Activated T-helper 2 cell treated with anti-CD3 and anti-CD28 coated beads, Interferon-gamma antibody, Interleukin-2, Interleukin-4, amounts not matched to agents 10 μg/mL and 5 μg/mL and 100 μg/mL, durations not matched to agents 14 hours and 24 hours and 36 hours (primary cell): Measurements from ENCODE around the gene ABI3BP. TPM values are rescaled to one million over a fixed set of nuclear protein-coding genes. Genes with fewer than 3 reads are reported as not detected.
A peak's percentile ranks its signal among the peaks of the same experiment; 100 is the strongest.

Experiments
- DNase-seq: peaks from one replicate; pipeline ENCODE4 v3.0.0; 2021; ENCODE audit warnings: low spot score
- H3K27ac Mint-ChIP-seq: one replicate; pipeline ENCODE4 v1.8.0; 2021; ENCODE audit warnings: mixed read lengths
- H3K27me3 Mint-ChIP-seq: one replicate; pipeline ENCODE4 v1.8.0; 2021; ENCODE audit warnings: low read depth, mixed read lengths
- H3K36me3 Mint-ChIP-seq: one replicate; pipeline ENCODE4 v1.8.0; 2021; ENCODE audit warnings: low read depth, mixed read lengths
- H3K4me1 Mint-ChIP-seq: one replicate; pipeline ENCODE4 v1.8.0; 2021; ENCODE audit warnings: low read depth, mixed read lengths
- H3K4me3 Mint-ChIP-seq: one replicate; pipeline ENCODE4 v1.8.0; 2021; ENCODE audit warnings: low read depth, mild to moderate bottlenecking, moderate library complexity, mixed read lengths
- H3K9me3 Mint-ChIP-seq: one replicate; pipeline ENCODE4 v1.8.0; 2021; ENCODE audit warnings: mixed read lengths
- intact Hi-C: fragments of 100-400 bp; cut with micrococcal nuclease; formaldehyde crosslinking; loops from one replicate; pipeline ENCODE4 v1.15.1; 2023
- total RNA-seq: library from RNA; stranded (reverse); gene quantifications from 2 replicates; pipeline ENCODE4 v1.2.3, GENCODE V29; 2022

The ABI3BP gene
- total RNA-seq, 1 donor from 2014 or later: not detected

DNA sequence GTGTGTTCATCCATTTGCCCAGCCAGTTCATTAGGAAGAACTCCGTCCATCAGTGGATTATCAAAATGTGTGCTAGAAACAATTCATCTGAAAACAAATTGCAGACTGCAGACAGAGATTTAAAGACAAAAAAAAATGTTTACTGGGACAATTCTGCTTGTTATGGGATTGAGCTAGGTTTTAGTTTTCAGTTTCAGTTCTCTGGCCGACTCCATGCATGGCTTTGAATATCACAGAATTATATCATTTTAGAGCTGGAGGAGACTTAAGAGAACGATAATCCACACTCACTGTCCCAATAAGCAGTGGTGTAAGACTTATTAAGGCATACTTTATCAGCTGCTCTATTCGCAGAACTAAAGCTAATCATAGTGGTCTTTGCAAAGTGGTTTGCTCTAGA, 232.8 kb downstream of the ABI3BP start:
- Mint-ChIP-seq H3K4me1 (peaks cover 13% of the 10 kb centered on the region), H3K36me3 (no peaks in the 10 kb centered on the region), H3K4me3 (no peak overlapping the region), H3K27ac (no peak overlapping the region), H3K9me3 (no peaks in the 10 kb centered on the region), H3K27me3 (peaks cover 7% of the 10 kb centered on the region)
- intact Hi-C loops: no loop called here
- DNase-seq: no peak

DNA sequence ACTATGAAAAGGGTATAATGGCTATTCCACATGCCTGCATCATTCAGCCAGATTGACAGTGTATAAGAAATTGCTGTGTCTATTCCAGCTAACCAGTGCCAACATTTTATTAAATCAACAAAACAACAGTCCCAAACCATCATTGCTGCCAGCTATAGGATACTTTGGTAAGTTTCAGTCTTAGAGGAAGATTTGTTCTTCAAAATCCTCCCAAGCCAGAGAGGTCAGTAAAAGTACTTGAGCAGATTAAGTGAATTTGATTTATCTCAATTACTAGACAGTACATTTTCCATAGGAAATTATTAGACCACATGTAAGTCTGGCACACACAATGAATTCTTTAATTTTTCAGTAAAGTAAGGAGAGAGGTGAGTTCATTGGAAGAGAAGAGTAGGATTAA, 233.3 kb downstream of the ABI3BP start:
- no peaks in the 10 kb centered on the region for H3K36me3 Mint-ChIP-seq
- H3K27ac Mint-ChIP-seq: no peak overlapping the region
- H3K27me3 Mint-ChIP-seq: peaks cover 7% of the 10 kb centered on the region
- no peaks in the 10 kb centered on the region for H3K9me3 Mint-ChIP-seq
- DNase-seq: no peak
- intact Hi-C loops: no loop called here
- no peak overlapping the region for H3K4me3 Mint-ChIP-seq
- peaks cover 11% of the 10 kb centered on the region for H3K4me1 Mint-ChIP-seq

- no peak overlapping the region for H3K27ac Mint-ChIP-seq
- DNase-seq: no peak
- no peak overlapping the region for H3K4me3 Mint-ChIP-seq
- peaks cover 7% of the 10 kb centered on the region for H3K36me3 Mint-ChIP-seq
- intact Hi-C loops: no loop called here
- H3K27me3 Mint-ChIP-seq: peaks cover 3% of the 10 kb centered on the region
- H3K4me1 Mint-ChIP-seq: peaks cover 8% of the 10 kb centered on the region
- no peaks in the 10 kb centered on the region for H3K9me3 Mint-ChIP-seq
Observed at GRCh38 chr3:100759159-100759558, 234.1 kb downstream of the ABI3BP start.

DNA sequence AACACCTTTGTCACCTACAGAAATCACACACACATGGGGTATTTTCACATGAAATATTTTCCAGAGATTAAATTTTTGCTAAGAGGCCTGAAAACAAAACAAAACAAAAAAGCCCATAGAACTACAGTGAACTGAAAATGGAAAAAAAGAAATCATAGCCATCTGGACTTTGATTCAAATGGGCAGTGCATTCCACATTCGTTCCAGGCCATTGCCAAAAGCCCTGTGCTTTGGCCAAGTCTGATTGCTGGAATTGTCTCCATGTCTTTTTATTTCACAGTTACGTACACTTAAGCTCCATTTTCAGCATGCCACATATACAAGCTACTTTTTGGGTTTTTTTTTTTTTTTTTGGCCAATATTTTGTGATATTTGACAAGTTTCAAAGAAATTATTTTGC, 236.8 kb downstream of the ABI3BP start:
- no peaks in the 10 kb centered on the region for H3K9me3 Mint-ChIP-seq
- no peak overlapping the region for H3K27ac Mint-ChIP-seq
- H3K4me3 Mint-ChIP-seq: no peak overlapping the region
- DNase-seq: no peak
- H3K27me3 Mint-ChIP-seq: no peaks in the 10 kb centered on the region
- intact Hi-C loops: no loop called here
- peaks cover 27% of the 10 kb centered on the region for H3K36me3 Mint-ChIP-seq
- H3K4me1 Mint-ChIP-seq: peaks cover 8% of the 10 kb centered on the region

DNA sequence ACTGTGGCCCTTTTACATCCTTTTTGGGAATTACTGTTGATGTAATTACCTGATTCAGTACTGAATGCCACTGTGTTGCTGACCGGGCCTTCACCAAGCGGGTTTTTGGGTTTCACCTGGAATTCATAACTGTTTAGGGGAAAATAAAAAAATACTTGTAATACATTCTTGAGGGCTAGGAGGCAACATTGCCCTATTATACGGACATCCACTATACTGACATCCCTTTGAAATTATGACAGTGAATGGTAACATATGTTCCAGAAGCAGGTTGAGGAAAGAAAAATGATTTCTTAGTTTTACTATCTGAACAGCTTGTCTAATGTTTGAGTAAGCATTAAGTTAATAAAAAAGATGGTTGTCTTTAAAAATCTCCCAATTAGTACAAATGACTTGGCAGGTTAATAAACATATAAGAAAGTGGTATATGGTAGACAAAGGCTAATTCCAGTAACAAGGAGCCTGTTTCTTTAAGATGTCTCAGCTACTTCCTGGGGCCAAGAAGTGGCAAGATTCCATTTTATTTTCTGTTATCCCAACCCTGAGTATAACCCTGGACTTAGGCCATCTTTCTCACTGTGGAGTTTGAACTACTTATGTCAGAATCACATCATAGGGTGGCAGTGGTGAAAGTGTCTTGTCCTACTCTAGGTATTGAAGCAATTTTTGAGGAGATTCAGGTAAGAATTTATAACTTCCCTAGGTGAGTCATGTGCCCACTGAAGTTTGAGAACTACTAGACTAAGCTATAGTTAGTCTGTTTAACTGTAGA, 238.5 kb downstream of the ABI3BP start:
- H3K4me1 Mint-ChIP-seq: peaks cover 3% of the 10 kb centered on the region
- H3K9me3 Mint-ChIP-seq: no peaks in the 10 kb centered on the region
- H3K27me3 Mint-ChIP-seq: no peaks in the 10 kb centered on the region
- H3K36me3 Mint-ChIP-seq: peaks cover 35% of the 10 kb centered on the region
- intact Hi-C loops: no loop called here
- DNase-seq: no peak
- no peak overlapping the region for H3K27ac Mint-ChIP-seq
- H3K4me3 Mint-ChIP-seq: no peak overlapping the region

DNA sequence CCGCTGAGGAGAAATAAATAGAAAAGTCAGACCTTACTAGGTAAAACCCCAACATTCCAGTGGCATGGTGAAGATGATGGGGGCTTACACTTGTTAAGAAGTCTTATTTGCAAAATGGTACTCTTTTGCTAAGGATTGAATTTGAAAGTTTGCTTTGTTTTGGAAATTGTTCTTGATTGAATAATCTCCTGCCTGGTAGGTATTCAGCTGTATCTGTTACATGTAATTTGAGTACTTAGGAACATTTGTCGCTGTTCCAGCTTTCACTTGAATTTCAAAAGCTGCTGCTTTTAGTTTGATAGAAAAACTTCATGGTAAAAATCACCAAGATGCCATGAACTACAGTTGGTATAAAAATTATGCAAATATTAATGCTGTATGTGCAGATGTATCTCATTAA, 239.4 kb downstream of the ABI3BP start:
- intact Hi-C loops: no loop called here
- H3K4me1 Mint-ChIP-seq: no peaks in the 10 kb centered on the region
- H3K27me3 Mint-ChIP-seq: no peaks in the 10 kb centered on the region
- no peak overlapping the region for H3K27ac Mint-ChIP-seq
- peaks cover 39% of the 10 kb centered on the region for H3K36me3 Mint-ChIP-seq
- no peak overlapping the region for H3K4me3 Mint-ChIP-seq
- DNase-seq: no peak
- H3K9me3 Mint-ChIP-seq: no peaks in the 10 kb centered on the region

- no peaks in the 10 kb centered on the region for H3K9me3 Mint-ChIP-seq
- H3K4me1 Mint-ChIP-seq: no peaks in the 10 kb centered on the region
- no peak overlapping the region for H3K4me3 Mint-ChIP-seq
- DNase-seq: no peak
- H3K27ac Mint-ChIP-seq: no peak overlapping the region
- intact Hi-C loops: no loop called here
- no peaks in the 10 kb centered on the region for H3K27me3 Mint-ChIP-seq
- peaks cover 67% of the 10 kb centered on the region for H3K36me3 Mint-ChIP-seq
Observed at GRCh38 chr3:100748967-100749366, 244.3 kb downstream of the ABI3BP start.

- Mint-ChIP-seq H3K4me3 (no peak overlapping the region), H3K9me3 (no peaks in the 10 kb centered on the region), H3K36me3 (peaks cover 66% of the 10 kb centered on the region), H3K27me3 (no peaks in the 10 kb centered on the region), H3K4me1 (no peaks in the 10 kb centered on the region), H3K27ac (no peak overlapping the region)
- no peak for DNase-seq
- intact Hi-C loops: no loop called here
Observed at GRCh38 chr3:100748220-100748619, 245.0 kb downstream of the ABI3BP start.

DNA sequence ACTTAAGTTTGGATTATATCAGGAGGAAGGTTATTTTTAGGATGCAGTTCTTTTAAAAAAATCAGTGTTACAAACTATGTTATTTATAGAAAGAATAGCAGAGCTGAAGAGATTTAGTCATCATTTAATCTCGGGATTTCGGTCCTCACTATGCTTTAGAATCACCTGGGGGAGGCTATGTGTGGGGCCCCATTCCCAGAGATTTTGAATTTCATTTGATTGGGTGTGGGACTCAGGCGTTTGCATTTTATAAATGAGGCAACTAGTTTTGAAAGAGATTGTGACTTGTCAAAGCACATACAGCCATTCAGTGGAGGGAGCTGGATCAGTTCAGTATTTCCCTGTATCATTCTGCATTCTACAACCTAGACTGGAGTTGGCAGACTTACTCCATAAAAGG, 247.1 kb downstream of the ABI3BP start:
- peaks cover 66% of the 10 kb centered on the region for H3K36me3 Mint-ChIP-seq
- H3K4me3 Mint-ChIP-seq: no peak overlapping the region
- no peaks in the 10 kb centered on the region for H3K27me3 Mint-ChIP-seq
- intact Hi-C loops: no loop called here
- H3K27ac Mint-ChIP-seq: no peak overlapping the region
- peaks cover 9% of the 10 kb centered on the region for H3K4me1 Mint-ChIP-seq
- H3K9me3 Mint-ChIP-seq: no peaks in the 10 kb centered on the region
- DNase-seq: no peak

DNA sequence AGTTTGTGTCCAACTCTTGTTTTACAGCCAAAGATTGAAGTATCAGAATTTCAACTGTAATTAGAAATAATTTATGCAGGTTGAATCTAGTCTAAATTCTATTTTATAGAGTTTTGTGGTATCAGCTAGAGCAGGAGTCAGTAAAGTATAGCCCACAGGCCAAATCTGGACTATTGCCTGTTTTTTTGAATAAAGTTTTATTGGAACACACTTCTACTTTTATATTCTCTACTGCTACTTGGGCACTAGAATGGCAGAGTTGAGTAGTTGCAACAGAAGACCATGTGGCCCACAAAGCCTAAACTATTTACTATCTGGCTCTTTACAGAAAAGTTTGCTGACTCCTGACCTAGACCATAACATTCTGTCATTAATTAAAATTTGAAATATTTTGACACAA, 247.6 kb downstream of the ABI3BP start:
- Mint-ChIP-seq H3K27me3 (no peaks in the 10 kb centered on the region), H3K4me3 (no peak overlapping the region), H3K9me3 (no peaks in the 10 kb centered on the region), H3K4me1 (peaks cover 11% of the 10 kb centered on the region), H3K27ac (no peak overlapping the region), H3K36me3 (peaks cover 68% of the 10 kb centered on the region)
- no peak for DNase-seq
- intact Hi-C loops: no loop called here

GRCh38 chr3:100744671-100745070, 248.6 kb downstream of the ABI3BP start:
- no peak for DNase-seq
- intact Hi-C loops: no loop called here
- Mint-ChIP-seq H3K9me3 (no peaks in the 10 kb centered on the region), H3K27me3 (no peaks in the 10 kb centered on the region), H3K36me3 (peaks cover 70% of the 10 kb centered on the region), H3K27ac (no peak overlapping the region), H3K4me3 (no peak overlapping the region), H3K4me1 (peaks cover 19% of the 10 kb centered on the region)

DNA sequence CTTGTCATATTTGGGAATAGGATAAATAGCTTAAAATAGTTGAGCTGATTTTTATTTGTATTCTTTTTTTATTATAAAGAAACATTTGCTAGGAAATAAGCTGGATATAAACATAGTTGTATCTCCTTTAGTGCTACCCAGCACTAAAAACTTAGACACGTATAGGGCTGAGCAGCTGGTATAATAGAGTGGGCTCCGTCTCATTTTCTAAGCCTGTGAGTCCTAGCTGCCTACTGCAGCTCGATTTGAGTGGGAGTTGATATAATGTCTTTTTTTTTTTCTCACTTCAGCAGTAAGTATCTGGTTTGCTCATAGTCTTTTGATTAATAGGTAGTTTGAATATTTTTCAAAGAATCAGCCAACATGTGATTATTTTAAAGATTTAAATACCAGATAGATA, 249.7 kb downstream of the ABI3BP start:
- Mint-ChIP-seq H3K27me3 (no peaks in the 10 kb centered on the region), H3K4me3 (no peak overlapping the region), H3K9me3 (no peaks in the 10 kb centered on the region), H3K4me1 (peaks cover 23% of the 10 kb centered on the region), H3K36me3 (peaks cover 69% of the 10 kb centered on the region), H3K27ac (no peak overlapping the region)
- intact Hi-C loops: no loop called here
- no peak for DNase-seq

DNA sequence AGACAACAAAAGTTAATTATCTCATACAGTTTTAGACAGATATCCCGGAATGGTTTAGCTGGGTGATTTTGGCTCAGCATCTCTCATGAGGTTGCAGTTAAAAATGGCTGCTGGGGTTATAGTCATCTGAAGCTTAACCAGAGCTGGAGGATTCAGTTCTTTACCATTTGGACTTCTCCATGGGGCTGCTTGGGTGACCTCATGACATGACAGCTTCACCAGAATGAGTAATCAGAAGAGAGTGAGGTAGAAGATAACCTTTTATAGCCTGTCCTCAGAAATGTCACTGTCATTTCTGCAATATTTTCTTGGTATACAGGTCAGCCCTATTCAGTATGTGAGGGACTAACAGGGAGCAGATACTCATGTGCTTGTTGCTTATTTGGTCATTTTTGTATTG, 253.0 kb downstream of the ABI3BP start:
- H3K27ac Mint-ChIP-seq: peak overlapping the region; percentile 63
- H3K9me3 Mint-ChIP-seq: no peaks in the 10 kb centered on the region
- peaks cover 31% of the 10 kb centered on the region for H3K4me1 Mint-ChIP-seq
- intact Hi-C loops: loop anchor here (1.0 to 2.0 kb wide), 3 partner anchors 30 to 431 kb away; no protein-coding TSS in a partner anchor
- H3K4me3 Mint-ChIP-seq: no peak overlapping the region
- H3K36me3 Mint-ChIP-seq: peaks cover 71% of the 10 kb centered on the region
- no peak for DNase-seq
- H3K27me3 Mint-ChIP-seq: no peaks in the 10 kb centered on the region
